HG02885 (cell line): ENCODE results near the gene HOTAIR.

ENCODE experiments used
- ATAC-seq: cut with Tn5 transposase; IDR thresholded peaks from one replicate; pipeline ENCODE4 v1.9.1; 2021; ENCODE audit warnings: mild to moderate bottlenecking; ENCODE audit not compliant: unreplicated experiment, poor library complexity

HOTAIR gene

DNA sequence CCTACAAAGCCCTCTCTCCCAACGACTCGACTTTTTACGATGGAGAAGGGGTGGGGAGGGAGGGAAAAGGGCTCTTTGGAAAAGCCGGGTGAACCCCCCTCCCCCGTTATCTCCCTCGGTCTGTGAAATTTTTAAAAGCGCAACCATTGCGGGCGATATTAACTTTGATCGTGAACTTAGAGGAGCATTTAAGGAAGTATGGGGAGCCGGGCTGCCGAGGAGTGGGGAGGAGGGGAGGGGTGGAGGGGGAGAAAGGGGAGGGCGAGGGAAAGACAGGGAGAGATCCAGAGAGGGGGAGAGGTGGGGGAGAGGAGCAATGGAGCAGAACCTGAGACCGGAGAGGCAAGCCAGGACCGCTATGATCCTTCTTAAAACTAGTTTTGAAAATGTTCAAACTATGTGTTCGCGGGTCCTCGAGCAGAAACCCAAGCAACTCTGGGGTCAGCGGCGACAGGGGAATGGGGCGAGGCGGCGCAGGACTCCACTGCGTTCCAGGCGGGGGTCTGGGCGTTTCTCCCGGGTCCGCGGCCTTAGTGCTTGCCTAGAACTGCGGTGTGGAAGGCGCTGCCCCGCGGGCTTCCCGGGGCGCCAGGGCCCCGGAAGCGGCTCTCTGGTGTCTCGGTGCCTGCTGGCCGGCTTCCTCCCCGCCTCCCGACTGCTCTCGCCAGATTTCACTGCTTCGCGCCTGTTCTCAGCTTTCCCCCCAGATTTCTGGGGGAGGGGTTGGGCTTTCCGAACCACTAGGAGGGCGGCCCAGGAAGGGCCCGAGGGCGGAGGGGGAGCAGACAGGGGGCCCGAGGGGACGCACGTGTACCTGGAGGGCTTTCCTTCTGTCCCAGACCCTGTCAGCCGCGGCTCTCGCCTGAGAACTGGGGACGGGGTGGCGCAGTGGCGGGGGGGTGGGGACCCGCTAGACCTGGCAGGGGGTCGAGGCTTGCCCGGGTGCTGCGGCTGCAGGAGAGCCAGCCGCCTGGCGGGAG, at the start of gene HOTAIR:
HOTAIR (minus strand) TSS at position 871 of the 980 bp plus-strand sequence.
- no peak for ATAC-seq

DNA sequence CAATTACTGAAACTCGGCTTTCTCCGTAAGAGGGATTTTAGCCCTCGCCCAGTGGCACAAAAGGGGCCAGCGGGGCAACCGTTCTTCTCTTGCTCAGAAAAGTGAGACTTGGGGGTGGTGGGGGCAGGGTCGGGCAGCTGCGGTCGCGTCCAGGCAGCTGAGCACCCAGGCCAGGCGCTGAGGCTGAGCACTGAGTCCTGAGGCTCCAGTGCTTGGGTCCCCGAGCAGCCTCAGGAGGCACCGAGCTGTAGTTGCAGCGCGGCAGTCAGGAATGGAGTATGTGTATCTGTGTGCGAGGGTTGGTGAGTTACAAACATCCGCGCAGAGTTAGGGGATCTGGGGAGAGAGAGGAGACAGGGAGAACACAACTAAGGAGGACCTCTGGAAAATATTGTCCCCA, 49.4 kb upstream of the HOTAIR start:
- ATAC-seq = no peak

DNA sequence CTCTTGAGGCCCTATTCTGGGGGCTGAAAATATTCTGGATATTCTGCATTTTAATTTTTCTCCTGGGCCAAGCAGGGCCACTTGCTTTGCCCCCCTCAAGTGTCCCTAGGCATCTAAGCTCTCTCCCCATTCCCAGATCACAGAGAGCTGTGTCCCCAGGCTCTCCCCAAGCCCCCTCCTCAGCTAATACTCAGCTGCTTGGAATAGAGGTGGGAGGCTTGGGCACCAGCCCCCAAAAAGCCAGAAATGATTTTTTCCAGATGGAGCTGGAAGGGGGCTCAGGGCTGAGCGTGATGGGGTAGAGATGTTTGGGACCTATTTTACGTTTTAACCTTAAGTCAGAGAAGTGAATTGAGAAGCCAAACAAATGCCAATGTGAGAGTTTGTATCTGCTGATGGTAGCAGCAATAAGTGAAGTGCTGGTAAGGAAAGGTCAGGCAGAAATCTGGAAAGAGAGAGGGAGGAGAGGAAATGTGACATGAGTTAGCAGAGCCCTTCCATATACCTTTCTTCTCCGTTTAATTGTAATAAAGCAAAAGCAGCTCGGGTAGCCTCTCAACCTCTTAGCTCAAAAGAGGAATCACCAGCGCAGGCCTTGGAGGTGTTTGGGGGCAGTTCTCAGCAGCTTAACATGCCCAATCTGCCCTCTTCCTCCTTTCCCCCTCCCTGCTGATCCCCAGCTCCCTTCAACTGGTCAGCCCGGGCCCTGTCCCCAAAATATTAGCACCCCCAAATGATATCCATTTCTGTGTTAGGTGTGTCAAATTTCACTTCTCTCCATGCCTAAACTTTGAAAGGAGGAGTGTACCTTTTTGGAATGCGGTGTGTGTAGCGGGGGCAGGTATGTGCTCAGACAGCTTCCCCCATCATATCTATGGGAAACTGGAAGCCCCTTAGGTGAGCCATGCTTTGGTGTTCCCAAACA, 48.5 kb upstream of the HOTAIR start:
- no peak for ATAC-seq

DNA sequence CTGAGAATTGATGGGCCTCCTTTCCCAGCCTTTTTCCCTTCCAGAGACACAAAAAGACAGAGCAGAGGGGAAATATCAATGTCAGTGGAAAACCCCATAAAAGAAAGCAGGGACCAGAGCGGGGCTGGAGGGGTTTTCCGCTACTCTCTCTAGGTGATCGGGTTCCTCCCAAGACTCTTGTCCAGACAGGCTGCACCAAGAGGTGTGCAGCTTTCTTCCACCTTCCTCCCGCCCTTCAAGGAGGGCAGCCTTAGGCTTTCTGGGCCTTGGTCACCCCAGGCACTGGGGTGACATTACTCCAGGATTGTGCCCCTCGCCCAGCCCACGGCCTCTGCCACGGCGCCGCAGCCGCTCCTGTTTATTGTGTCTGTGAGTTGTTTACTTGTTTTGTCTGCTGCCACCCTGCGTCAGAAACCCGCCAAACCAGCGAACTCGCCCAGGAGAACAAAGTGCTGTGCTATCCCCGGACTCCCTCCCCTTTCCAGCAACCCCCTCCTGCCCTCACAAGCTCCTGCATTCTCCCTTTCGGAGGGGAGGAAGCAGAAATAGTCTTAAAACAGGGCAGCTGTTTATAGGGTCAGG, 46.8 kb upstream of the HOTAIR start:
- ATAC-seq = no peak

DNA sequence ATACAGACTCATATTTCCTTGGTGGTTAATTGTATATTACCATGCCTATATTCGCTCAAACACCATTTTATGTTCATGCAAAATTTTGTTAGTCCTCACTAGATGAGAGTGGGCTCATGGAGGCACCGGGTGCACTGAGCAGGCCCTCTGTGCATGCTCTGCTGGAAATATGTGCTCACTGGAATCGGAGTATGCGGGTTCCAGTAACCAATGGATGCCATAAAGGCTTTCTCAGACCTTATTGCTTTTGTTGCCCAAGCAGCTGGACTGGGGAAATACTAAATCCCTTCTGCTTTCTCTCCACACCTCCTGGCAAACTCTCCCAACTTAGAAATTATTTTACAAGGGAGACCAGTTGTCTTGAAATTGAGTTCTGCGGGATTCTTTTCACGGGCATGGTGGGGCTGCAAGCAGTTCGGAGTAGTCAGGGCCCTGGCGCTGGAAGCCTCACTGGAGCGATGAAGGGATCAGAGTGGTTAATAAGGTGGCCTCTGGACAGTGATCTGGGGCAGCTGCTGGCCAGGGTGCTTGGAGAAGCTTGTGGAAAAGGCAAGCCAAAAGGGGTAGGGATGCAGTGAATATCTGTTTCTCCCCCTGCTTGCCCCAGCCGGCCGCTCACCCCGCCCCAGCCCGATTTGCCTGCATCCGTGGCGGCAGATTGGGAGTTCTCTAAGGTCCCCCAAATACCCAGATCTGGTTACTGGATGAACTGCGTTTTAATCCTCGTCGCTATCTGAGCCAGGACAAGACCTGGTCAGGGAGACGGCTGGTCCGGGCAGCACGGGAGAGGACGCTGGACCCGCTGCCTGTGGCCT, 46.0 kb upstream of the HOTAIR start:
- ATAC-seq = no peak

DNA sequence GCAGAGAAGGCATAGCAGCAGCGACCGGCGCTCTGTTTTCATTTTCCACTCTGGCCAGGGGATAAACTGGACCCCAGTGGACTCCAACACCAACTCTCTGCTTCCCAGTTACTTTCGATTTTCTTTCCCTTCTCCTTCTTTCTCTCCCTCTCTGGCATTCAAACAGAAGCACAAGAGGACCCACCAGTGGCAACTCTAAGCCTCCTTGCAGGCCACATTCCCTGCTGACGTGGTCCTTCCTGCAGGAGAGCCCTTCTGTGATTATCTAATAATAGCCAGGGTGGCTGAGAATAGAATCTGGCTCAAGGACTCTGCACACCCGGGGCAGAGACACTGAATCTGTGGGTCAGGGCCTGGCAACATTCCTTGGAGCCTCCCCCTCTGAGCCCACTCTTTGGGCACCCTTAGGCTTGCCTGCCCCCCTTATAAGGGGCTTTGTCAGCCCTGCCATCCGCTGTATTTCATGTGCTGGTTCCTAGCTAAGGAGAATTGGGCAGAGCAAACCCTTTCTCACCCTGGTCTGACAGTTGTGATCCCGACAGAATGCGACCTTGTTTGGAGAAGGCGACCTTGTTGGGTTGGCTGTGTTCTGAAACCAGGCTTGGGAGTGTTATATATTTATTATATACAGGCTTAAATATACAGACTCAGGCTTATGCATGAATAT, 45.3 kb upstream of the HOTAIR start:
- no peak for ATAC-seq

DNA sequence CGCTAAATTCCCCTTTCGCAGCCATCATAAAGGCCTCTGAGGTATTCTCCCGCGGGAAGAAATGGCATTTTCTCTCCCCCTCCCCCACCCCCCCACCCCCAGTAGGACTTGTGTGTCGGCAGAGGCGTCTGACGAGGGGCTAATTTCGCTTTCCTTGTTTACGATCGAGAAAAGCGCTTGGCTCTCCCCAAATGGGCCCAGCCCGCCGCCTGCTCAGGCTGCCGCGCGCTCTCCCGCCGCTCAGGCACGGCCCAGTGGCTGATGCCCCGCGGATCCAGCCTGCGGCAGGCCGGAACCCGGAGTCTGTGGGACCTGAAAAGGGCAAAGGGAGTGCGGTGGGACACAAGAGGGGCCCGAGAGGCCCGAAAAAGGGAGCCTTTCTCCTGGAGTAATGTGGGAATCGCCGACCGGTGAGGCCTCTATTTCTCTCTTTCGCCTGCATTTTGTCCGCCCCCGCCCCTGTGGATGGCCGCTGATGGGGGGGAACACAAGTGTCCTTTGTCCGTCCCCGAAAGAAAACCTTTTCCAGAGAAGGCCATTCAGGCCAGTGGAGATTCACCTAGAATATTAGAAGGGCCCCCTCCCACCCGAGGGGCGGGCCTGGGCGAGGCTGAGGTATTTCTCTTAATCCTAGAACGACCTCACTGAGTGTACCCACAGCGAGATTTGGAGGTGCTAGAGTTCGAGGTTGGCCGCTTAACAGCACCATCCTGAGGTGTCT, 44.5 kb upstream of the HOTAIR start:
- ATAC-seq = no peak

DNA sequence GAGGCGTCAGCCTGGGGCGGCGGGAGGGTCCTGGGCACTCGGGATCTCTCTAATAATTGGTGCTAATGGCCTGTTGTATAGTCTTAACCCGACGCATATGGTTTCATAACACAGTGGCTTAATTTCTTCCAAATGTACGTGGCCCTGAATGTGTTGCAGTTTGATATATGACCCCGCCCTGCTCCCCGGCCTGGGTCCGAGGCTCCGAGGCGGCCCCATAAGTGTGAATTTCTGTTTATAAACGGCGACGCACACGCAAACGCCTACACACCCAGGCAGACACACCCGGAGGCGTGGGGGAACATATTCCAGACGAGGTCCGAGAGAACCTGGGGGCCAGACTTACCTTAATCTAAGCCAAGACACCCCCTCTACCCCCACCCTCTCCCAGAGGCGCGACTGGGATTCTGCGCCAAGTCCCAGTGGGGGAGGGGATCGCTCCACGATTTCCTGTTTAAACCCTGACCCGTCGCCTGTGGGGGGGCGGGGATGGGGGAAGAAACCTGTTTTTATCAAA, 43.8 kb upstream of the HOTAIR start:
- ATAC-seq = no peak

DNA sequence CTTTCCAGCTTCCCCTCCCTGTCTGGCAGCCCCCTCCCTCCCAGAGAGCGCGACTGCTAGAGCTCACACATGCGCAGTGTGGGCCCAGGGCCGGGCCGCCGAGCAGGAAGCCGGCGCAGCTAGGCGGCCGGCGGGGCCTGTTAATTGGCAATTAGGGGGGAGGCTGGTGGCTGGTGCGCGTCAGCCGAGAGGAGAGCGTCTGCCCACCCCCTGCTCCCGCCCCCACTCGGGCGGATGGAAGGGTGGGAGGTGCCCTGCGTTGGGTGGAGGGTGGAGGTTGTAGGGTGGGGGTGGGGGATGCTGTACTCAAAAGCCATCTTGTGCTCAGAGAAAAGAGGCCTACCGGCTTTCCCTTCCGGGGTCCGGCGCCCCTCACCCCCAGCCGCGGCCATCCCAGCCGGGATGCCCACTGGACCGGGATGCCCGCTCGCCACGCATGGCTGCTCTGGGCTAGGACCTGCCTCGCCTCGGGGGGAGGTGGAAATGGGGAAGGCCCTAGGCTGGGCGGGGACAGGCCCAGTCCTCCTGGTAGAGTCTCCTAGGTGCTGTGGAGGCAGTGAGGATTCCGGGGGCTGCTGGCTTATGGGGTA, 43.2 kb upstream of the HOTAIR start:
- peak; percentile 80 for ATAC-seq

DNA sequence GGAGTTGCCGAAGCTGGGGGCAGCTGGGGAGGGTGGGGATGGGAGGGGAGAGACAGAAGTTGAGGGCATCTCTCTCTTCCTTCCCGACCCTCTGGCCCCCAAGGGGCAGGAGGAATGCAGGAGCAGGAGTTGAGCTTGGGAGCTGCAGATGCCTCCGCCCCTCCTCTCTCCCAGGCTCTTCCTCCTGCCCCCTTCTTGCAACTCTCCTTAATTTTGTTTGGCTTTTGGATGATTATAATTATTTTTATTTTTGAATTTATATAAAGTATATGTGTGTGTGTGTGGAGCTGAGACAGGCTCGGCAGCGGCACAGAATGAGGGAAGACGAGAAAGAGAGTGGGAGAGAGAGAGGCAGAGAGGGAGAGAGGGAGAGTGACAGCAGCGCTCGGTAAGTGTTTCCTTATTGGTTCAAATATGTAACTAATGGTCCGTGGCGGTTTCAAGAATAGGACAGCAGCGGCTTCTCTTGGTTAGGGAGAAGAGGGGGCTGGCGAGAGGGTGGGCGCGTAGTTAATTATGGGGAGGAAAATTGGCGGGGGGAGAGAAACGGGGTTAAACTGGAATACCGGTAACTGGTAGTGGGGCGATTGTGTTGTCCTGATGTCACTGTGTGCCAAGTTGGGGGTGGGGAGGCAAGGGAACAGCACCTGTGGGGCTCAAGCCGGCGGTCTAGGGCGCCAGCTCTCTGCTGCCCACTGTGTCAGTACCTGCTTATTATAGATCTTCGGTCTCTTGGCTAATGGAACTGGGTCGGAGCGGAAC, 42.5 kb upstream of the HOTAIR start:
- peak; percentile 24 for ATAC-seq

DNA sequence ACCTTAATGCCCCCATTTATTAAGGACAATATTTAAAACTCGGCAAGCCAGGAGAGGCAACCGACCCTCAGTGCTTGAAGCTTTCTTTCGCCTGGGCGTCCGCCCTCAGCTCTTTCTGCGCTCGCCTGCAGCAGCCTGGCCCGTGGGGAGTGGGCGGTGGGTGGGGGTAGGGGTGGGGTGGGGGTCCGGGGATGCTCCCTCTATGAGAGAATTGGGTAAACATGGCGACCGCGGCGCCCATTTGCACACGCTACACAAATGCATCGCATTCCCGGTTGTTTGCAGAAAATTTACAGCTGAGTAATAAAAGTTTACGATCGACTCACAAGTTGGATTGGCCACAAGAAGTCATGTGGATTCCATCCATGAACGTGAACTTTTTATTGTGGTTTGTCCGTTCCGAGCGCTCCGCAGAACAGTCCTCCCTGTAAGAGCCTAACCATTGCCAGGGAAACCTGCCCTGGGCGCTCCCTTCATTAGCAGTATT, 41.8 kb upstream of the HOTAIR start:
- ATAC-seq = no peak

DNA sequence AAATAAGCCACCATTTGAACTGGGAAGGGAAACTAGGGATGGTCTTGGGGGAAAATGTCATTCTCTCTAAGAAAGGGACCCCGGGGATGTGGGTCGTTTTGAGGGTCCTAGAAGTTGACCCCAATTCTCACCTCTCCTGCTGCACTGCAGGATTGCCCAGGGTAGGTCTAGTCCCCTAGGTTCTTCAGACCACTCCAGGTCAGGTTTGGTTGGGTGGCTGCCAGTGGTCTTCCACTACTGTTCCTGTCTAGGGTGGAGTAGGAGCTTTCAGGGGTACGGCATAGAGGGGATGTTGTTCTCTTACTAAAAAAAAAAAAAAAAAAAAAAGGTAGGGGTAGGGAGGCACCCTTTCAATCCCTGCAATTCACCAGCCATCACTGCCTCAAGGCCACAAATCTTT, 41.3 kb upstream of the HOTAIR start:
- ATAC-seq = no peak

DNA sequence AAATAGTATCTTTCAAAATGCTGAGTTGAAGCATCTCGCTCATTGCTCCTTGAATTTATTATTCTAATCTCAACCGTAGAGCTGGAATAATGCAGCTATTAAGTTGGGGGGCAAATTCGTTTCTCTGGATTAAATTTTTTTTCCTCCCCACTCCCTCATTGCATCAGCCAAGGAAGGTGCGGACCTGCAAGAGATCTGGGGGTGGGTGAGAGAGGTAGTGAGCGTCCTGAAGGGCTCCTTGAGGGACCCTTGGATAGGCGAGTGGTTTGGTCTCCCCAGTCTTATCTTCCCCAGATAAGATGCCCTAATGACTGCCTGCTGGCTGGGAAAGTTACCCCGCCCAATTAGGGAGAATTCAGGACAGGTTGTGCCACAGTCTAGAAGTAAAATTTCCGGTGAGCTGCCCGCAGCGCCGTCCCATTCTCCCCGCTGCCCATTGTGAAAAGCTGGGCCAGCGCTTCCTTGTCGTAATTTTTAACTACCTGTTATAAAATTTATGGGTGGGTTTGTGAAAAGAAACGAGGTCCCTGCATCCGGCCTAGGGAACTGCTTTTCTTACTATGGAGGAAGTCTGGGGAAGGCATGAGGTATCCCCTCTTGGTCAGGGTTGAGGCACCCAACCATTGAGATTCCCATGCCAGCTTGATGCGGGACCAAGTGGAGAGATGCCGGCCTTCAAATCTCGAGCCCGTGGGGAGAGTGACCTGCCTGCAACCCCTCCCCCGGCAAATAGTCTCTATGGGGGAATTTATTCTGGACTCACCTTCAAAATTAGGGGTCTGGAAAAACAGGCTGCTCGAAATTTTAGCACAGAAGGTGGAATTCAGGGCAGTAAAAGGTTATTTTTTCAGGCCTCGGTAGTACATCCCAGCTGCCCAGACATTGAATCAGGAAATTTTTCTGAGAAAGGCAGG, 40.5 kb upstream of the HOTAIR start:
- ATAC-seq = no peak

DNA sequence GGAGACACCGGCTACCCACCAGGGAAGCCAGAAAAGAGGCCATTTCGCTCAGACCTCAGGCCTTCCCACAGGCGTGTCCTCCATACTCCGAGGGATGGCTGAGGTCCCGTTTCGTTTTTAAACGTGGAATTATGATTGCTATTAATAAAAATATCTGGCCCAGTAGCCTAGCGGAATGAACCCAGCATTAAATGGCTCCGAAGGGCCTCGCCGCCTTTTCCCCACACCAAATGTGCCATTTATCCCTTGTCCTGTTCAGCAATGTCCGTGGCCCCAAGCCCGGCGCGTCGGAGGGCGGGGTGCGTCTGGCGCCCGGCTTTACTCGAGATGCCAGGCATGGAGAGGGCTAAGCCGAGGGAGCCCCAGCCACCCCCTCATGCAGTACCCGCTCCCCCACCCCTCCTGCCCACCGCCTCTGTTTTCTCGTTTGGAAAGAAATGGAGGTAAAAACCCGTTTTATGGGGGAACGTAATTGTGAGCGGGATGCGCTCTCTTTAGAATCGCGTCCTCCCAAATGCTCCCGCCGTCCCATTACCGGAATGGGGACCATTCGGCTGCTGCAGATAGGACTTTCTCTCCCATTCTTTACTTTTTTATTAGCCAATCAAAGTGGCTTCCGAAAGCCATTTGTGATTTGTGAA, 39.7 kb upstream of the HOTAIR start:
- ATAC-seq = no peak

DNA sequence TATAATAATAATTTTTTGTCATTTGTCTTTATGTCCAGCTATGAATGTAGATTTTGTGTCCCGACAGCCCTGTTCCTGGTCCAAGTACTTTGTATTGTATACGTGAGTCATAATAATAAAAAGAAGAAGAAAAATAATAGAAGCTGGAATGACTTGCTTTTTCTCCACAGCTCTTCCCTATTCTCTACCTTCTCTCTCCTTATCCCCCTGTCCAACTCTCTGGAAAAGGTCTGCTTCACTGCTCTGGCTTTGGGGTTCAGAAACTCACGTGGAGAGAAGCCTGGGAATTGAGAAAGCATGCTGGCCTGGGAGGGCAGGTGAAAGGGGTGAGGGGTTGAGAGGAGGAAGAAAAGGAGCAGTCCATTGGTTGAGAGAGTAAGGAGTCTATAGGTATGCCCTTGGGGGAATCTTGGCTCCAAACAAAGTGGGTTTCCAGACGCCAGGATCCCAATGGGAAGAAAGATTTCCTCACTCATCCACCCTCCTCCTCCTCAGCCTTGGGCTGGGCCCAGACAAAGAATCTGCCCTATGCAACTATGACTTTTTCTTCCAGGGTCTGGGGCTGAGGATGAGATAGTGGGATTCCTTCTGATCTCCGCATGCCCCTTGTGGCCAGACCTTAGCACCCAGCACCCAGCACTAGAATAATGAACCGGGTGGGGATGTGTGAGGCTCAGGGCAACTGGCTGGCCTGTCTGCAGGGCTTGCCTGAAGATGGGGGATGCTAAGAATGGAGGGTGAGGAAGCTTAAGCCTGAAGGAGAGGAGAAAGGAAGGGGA, 38.1 kb upstream of the HOTAIR start:
- no peak for ATAC-seq
